Keratinocyte (primary cell): Measurements from ENCODE around the gene FXYD6.
"Not testable (repeated sequence)": the region's sequence is repeated elsewhere in the genome, so short reads cannot be mapped to it uniquely, and the experiment has no call there.

ENCODE experiments used
- CTCF ChIP-seq, 3 experiments: IDR thresholded peaks in 1 of 3; conservative IDR thresholded peaks in 1 of 3; optimal IDR thresholded peaks in 1 of 3; 2 replicates in 2 of 3; 3 replicates in 1 of 3; pipeline versions ENCODE3 to v1.5.1; 2011; ENCODE audit warnings: low read length in 3 of 3, mild to moderate bottlenecking in 3 of 3, moderate library complexity in 2 of 3, control low read depth in 1 of 3, inconsistent platforms in 1 of 3; ENCODE audit not compliant: insufficient read depth in 2 of 3; ENCODE audit errors: extremely low read depth in 1 of 3
- EZH2 ChIP-seq: IDR thresholded peaks from one replicate; pipeline ENCODE4 v1.6.1; 2012; ENCODE audit warnings: inconsistent platforms, mild to moderate bottlenecking, low read length, moderate library complexity

DNA sequence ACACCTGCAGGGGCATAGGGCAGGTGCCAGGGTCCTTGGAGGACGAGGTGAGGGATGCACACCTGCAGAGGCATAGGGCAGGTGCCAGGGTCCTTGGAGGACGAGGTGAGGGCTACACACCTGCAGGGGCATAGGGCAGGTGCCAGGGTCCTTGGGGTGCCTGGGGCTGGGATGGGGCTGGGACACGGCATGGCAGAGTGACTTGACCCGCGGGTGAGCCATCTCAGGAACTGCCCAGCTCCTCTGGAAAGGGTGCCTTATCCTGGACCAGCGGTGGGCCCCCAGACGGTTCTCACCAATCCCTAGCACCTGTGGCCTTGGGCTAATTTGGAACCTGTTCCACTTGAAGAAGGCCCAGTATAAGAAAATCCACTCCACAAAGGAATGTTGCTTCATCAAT is 49.7 kb upstream of the FXYD6 start:
- TF ChIP-seq CTCF (optimal IDR thresholded peaks at IDR 0.05 in 1 of 3, IDR thresholded peaks at IDR 0.05 in 1 of 3, conservative IDR thresholded peaks at IDR 0.05 in 1 of 3; ENCODE audit: extremely low read depth in 1 of 3, insufficient read depth in 2 of 3, low read length in 3 of 3); EZH2: not testable (repeated sequence)
